Testis (tissue), 3 donors: ENCODE data around the gene KLHL6. TPM values are rescaled to one million over a fixed set of nuclear protein-coding genes. Genes with fewer than 3 reads are reported as not detected.

ENCODE experiments used
- DNase-seq: peaks from one replicate; pipeline ENCODE4 v3.0.0-alpha.2; 2019
- H3K27ac ChIP-seq, 2 donors: fragments of 200-600 bp; sonication (generic); one replicate each; pipeline ENCODE4 v1.5.1; 2019
- H3K27me3 ChIP-seq: fragments of 200-600 bp; sonication (generic); one replicate; pipeline ENCODE4 v1.5.1; 2019
- H3K36me3 ChIP-seq: fragments of 200-600 bp; sonication (generic); one replicate; pipeline ENCODE4 v1.5.1; 2017; ENCODE audit warnings: low read depth; ENCODE audit errors: missing control alignments
- H3K4me1 ChIP-seq: fragments of 200-600 bp; sonication (generic); one replicate; pipeline ENCODE4 v1.5.1; 2019
- H3K4me3 ChIP-seq, 2 donors: fragments of 200-600 bp; sonication (generic); one replicate each; pipeline ENCODE4 v1.5.1; 2017 to 2019
- H3K9me3 ChIP-seq: fragments of 200-600 bp; sonication (generic); one replicate; pipeline ENCODE4 v1.5.1; 2017
- CTCF ChIP-seq, 3 experiments: fragments of 450-650 bp in 2 of 3; fragments of 200-600 bp in 1 of 3; sonication (generic) in 1 of 3; IDR thresholded peaks; one replicate each; pipeline ENCODE4 v1.5.1; 2016 to 2019; ENCODE audit warnings: antibody characterized with exemption in 3 of 3, mild to moderate bottlenecking in 2 of 3, moderate library complexity in 1 of 3
- POLR2A ChIP-seq: fragments of 450-650 bp; IDR thresholded peaks from one replicate; pipeline ENCODE4 v1.6.1; 2017; ENCODE audit warnings: antibody characterized with exemption, mild to moderate bottlenecking, moderate library complexity
- WGBS, 2 donors: methylation state at CpG; one replicate each; pipeline ENCODE4 v1.1.5; 2018; 5-methylcytosine and 5-hydroxymethylcytosine counted together
- intact Hi-C: fragments of 100-400 bp; cut with DNase I; formaldehyde crosslinking; loops from one replicate; pipeline ENCODE4 v1.15.1; 2023; ENCODE audit warnings: low total_unique reads
- polyA plus RNA-seq: library from polyadenylated mRNA; stranded (reverse); fragments of 350-450 nt; fragmentation: Illumina TruSeq; extraction: RNeasy Lipid Tissue Mini Kit (QIAGEN cat#74804); gene quantifications from one replicate; pipeline ENCODE4 v1.2.3, GENCODE V29; 2014; ENCODE audit warnings: low read depth, low replicate concordance; ENCODE audit not compliant: insufficient read depth
- total RNA-seq, 2 donors: library from RNA; depleted of rRNA; stranded (reverse); fragments of >200 nt; gene quantifications; one replicate each; pipeline ENCODE4 v1.2.3, GENCODE V29; 2016

KLHL6 gene
- total and polyA plus RNA-seq, 3 donors from 2014 or later = 0.55 to 1.5 (median 1.4) TPM

DNA sequence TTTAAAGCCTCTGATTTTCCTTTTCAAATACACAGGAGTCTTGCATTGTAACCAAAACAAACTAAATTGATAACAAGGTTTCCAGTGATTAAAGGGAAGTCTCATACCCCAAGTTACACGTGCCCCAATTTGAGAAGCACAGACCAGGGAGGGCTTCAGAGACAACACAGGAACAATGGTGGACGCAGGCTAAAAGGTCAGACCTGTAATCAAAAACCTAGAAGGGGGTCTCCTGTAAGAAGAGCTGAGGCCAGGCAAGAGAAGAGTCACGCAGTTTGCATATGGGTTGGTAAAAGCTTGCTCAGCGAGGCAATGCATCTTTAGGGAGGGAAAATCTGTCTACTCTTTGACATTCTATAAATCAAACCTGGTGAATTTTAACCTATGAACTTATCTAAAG is 68.5 kb downstream of the KLHL6 start:
- Histone ChIP-seq H3K27me3 (no peaks in the 10 kb centered on the region), H3K9me3 (no peaks in the 10 kb centered on the region), H3K27ac (no peak overlapping the region), H3K4me3 (no peak overlapping the region), H3K4me1 (no peaks in the 10 kb centered on the region), H3K36me3 (no peaks in the 10 kb centered on the region)
- TF ChIP-seq POLR2A = no peak
- no peak for TF ChIP-seq CTCF (IDR thresholded peaks at IDR 0.05)
- WGBS, 2 donors = 62 to 83% methylated on average over 4 of the region's 4 CpGs
- intact Hi-C loops = no loop called here
- DNase-seq = no peak

DNA sequence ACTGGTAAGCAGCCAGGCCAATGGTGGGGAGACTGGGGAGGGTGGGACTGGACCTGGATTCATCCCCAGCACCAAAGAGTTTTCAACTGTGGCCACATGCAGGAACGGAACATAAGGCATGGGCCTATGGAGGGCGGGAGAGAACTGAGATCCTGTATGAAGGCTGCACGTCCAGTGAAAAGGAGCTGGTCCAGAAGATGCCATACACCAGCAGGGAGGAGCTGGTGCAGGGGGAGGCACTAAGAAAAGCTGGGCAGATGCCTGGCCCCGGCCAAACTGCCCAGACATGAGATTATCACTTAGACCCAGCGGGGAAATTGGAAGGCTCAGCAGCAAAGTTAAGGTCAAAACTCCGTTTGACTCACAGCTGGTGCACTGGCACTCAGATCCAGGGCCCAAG is 69.0 kb downstream of the KLHL6 start:
- Histone ChIP-seq H3K27me3 (no peaks in the 10 kb centered on the region), H3K36me3 (no peaks in the 10 kb centered on the region), H3K4me1 (no peaks in the 10 kb centered on the region), H3K9me3 (no peaks in the 10 kb centered on the region), H3K4me3 (no peak overlapping the region), H3K27ac (no peak overlapping the region)
- intact Hi-C loops = no loop called here
- WGBS, 2 donors = 82 to 97% methylated on average over 6 of the region's 6 CpGs
- TF ChIP-seq POLR2A (no peak), CTCF (IDR thresholded peaks at IDR 0.05) (no peak)
- DNase-seq = peak; percentile 3

- DNase-seq = no peak
- Histone ChIP-seq H3K4me3 (no peak overlapping the region), H3K27me3 (no peaks in the 10 kb centered on the region), H3K27ac (no peak overlapping the region), H3K4me1 (no peaks in the 10 kb centered on the region), H3K9me3 (no peaks in the 10 kb centered on the region), H3K36me3 (no peaks in the 10 kb centered on the region)
- intact Hi-C loops = no loop called here
- WGBS, 2 donors = 95 to 97% methylated on average over 6 of the region's 6 CpGs
- no peak for TF ChIP-seq CTCF (IDR thresholded peaks at IDR 0.05)
- no peak for TF ChIP-seq POLR2A
Measured at GRCh38 chr3:183485585-183485984, 69.9 kb downstream of the KLHL6 start.

GRCh38 chr3:183485093-183485492 is 70.4 kb downstream of the KLHL6 start:
- TF ChIP-seq CTCF (IDR thresholded peaks at IDR 0.05) (no peak), POLR2A (no peak)
- Histone ChIP-seq H3K9me3 (no peaks in the 10 kb centered on the region), H3K4me1 (no peaks in the 10 kb centered on the region), H3K4me3 (no peak overlapping the region), H3K27ac (no peak overlapping the region), H3K27me3 (no peaks in the 10 kb centered on the region), H3K36me3 (no peaks in the 10 kb centered on the region)
- intact Hi-C loops = no loop called here
- DNase-seq = peak; percentile 3
- WGBS, 2 donors = 93 to 94% methylated on average over 6 of the region's 6 CpGs

DNA sequence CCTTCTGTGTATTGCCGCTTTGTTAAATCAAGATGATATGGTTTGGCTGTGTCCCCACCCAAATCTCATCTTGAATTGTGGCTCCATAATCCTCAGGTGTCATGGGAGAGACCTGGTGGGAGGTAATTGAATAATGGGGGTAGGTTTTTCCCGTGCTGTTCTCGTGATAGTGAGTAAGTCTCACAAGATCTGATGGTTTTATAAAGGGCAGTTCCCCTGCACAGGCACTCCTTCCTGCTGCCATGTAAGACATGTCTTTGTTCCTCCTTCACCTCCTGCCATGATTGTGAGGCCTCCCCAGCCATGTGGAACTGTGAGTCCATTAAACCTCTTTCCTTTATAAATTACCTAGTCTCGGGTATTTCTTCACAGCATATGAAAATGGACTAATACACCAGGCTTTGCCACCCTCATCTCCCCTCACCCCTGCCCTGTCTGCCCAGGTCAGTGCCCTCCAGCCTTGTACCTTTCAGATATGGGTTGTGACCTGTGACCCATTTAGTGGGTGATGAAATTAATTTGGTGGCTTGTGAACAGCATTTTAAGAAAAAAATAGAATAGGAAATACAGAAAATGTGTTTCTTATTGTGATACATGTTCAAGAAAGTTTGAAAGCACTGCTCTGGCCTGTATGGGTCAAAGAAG is 71.0 kb downstream of the KLHL6 start:
- TF ChIP-seq CTCF (IDR thresholded peaks at IDR 0.05) (no peak), POLR2A (no peak)
- no peaks in the 10 kb centered on the region for H3K9me3 ChIP-seq
- H3K4me1 ChIP-seq = no peaks in the 10 kb centered on the region
- intact Hi-C loops = no loop called here
- no peak for DNase-seq
- no peak overlapping the region for H3K27ac ChIP-seq
- no peaks in the 10 kb centered on the region for H3K36me3 ChIP-seq
- H3K27me3 ChIP-seq = no peaks in the 10 kb centered on the region
- H3K4me3 ChIP-seq = no peak overlapping the region
- WGBS, 2 donors = 90 to 93% methylated on average over 4 of the region's 4 CpGs
